HuH-7 (cell line): ENCODE measurements around the gene C19orf47.

ENCODE experiments used
- DNase-seq: peaks from one replicate; pipeline ENCODE4 v3.0.0; 2011; ENCODE audit warnings: low spot score

C19orf47 gene

DNA sequence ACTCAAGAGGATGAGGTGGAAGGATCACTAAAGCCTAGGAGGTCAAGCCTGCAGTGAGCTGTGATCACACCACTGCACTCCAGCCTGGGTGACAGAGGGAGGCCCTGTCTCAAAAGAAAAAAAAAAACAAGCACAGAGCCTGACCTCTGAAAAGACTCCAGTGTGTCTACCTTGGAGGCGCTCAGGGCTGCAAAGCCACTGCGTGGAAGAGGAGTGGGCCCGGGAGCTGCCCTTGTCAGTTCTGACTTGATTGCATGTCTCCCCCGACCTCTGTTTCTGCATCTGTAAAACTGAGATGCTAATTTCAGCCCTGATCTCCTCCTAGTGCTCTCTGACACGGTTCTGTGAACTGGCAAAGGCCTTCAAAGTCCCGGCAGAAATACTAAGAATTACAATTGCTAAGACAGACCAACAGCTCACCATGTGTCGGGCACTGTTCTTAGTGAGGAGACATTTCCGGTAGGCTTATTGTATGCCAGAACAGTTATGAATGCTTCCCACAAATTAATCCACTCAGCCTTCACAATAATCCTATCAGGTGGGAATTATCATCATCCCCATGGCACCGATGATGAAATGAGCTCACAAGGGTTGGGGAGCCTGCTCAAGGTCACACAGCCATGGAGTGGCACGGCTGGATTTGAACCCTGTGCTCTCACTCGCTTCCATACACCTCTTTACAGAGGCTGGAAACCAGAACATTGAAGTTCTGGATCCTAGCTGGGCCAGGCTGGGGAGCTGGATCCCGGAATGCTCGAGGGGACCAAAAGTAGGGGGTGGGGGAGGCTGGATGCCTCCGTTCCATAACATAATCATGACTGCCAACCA is 66.6 kb downstream of the C19orf47 start:
- no peak for DNase-seq

DNA sequence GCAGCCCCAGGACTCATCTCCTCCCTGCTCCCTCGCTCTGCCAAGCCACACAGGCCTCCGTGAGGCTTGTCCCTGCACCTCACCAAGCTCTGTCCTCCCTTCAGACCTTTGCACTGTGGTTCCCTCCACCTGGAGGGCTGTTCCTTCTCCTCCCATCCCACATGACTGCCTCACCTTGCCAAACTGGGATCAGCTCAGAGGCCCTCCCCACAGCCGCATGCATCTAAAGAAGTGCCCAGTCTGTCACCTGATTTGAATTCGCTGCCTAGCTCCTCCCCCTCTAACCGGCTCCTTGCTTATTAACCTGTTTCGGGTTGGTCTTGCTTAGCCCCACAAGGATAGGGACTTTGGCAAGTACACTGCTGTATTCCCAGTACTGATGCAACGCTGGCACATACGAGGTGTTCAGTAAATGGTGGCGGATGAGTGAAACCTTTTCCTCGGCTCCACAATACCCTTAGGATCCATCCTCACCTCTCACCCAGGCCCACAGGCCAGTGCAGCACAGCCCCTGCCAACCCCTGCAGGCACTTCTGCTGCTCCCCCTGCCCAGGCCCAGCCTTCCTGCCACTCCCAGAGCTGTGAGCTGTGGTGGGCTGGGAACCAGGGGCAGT is 67.5 kb downstream of the C19orf47 start:
- no peak for DNase-seq

DNA sequence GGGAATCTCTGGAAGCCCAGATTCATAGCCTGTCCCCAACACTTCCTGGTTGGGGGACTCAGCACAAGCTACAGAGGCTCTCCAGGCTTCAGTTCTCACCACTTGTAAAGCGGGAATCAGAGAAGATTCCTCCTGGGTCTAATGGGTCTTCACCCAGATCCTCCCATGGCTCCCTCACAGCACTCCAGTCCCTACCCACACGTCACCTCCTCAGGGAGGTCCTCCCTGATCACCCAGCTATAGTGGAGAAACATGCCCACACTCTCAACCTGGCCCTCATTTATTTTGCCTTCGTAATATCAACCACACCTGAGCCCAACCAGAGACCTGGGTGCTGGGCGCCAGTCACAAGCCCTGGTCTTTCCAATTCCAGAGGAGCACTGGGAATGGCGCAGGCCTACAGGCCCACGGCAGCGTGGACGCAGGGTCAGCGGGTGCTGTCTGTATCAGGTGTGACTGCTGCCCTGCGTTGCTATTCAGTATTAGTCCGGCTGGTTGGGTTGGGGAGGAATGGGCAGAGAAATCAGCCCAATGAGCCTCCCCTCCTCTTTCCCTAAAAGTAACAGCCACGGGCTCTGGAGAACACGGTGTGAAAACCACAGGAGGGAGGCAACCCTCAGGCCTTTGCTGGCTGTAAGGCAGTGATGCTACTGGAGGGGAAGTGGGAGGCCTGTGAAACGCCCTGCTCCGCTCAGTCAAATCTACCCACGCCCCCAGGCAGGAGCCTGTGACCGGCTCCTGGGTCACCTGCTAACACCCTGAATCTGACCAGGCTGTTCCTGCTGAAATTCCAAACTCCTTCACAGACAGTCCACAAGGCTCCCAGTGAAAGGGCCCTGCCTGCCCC is 68.2 kb downstream of the C19orf47 start:
- no peak for DNase-seq

DNA sequence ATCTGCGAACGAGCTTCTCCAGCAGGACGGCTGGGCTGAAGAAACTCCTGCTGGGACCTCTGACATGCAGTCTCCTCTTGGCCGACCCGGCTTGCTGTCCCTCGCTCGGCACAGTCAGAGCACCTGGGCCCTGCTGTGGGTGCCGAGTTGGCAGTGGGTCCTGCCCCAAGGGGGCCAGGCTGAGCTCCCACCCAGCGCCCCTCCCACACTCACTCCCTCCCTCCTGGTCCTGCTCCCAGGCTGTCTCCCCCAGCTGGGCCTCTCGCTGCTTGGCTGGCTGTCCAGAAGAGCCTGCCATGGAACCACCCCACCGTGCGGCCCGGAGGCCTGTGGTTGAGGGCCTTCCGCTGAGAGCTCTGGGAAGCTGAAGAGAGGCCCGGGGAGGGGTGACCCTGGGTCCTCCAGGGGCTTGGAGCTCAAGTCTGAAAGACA is 69.1 kb downstream of the C19orf47 start:
- DNase-seq: no peak

DNA sequence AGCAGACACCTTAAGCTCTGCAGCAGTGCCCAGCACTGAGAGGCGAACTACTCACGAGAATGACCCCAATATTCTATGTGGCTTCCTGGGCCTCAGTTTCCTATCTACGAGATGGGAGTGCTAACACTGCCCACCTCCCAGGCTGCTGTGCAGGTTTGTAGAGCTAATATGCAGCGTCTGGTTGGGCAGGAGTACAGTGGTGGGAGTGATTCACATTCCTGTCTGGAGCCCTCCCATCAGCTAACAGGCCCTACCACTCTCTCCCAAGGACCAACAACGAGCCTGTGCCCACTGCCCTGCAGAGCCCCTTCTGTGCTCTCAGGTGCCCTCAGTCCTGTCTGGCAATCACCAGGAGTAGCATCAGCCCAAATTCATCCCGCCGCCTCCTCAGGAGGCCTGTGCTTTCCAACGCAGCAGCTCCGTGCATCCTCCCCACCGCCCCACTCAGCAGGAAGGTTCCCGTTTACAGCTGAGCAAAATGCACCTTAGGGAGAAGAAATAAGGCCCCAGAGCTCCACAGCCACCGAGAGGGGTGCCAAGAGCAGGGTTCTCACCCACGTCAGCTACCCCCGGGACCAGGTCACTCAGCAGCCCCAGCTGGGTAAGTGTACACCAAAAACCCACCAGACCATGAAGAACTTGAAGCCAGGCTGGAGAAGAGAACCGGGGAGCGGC is 69.7 kb downstream of the C19orf47 start:
- no peak for DNase-seq

DNA sequence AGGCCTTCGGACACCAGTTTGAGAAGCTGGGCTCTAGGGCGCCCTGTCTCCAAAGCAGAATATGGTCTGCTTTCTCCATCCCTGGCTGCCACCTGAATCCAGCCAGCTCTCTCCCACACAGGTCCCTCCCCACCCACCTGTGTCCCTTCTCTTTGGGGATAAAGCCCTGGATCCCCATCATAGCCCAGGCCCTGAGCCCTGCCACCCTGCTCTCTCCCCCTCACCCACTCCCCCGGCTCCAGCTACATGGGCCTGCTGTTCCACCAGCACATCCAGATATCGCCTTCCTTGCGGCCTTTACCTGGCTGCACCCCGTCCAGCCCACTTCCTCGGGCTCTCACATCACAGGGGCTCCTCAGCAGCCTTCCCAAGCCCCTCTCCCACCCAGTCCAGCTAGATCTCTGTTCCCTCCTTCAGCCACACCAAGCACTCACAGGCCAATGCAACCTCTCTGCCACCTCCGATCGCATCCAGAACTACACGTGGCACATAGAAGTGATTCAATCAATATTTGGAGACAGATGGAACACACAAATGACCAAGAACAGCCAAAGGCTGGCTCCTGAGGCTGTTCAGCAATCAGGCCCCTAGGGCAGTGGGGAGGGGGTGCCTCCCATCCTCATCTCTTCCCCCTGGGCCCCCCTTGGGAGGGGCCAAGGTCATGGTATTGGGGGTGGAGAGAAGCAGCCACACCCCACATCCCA is 70.7 kb downstream of the C19orf47 start:
- no peak for DNase-seq

DNA sequence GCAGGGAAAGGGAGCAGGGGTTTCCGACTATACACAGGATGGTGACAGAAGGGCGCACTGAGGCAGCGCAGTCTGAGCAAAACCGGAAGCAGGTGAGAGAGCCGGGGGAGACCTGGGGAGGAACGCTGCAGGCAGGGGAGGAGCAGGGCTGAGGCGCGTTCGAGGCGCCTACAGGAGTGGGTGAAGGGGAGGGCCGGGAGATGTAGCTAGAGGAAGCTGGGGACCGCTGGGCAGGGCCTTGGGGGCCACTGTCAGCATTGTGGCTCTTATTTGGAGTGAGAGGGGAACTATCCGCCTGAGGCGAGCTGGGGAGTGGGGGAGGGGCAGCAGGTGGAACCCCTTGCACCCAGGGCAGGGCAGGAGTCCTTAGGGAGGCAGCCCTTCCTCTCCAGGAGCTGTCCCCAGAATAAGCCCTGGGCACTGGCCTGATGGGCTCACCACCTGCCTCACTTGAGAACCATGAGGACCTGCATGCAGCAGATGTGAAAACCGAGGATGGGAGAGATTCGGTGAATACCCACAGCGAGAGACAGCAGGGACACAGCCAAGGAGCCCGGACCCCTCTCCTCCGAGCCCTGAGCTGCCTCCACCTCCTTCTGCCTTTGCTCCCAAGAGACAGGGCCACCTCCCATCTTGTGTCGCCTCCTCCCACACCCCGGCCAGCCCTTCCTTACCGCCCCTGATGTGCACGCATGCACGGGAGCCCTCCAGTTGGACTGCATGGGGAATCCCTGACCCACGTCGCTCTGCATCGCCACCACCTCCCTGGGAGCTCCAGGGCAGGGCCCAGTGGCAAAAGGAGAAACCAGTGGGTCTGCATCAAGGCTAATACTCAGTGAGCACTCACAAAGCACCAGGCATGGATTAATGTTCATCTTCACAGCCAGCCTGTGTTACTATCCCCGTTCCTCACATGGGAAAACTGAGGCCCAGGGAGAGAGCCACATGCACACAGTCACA is 73.3 kb downstream of the C19orf47 start:
- no peak for DNase-seq

DNA sequence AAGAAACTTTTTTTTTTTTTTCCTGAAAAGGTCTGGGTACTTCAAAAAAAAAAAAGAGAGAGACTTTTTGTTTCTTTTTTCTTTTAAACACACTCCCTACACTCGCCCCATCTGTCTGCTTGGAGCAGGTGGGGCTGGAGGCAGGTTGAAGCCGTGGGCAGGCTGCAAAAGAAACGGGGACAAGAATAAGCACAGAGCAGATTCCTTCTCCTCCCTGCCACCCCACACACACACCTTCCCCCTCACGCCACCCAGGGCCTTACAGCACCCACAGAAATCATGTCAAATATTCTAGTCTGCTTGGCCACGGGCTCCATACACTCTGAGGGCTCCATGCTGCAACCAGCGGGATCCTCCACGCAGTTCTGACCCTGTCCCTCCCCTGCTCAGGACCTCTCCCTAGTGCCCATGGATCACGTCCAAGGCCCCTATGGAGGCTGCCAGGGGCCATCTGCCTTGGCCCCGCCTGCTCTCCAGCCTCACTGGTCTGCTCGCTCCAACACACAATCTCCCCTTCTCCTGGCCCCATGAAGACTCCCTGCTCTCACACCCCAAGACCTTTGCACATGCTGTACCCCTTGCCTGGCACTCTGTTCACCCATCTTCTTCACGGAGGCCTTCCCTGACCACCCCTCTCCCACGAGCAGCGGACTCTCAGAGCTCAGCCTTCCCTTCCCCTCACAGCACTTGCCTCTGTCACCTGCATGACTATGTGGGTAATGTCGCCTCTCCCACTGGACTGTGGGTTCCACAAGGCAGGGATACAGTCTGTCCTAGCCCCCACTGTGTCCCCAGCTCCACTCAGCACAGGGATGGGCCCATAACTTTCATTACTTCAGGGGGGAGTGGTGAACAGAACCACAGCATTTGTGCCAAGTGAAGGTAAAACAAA is 74.5 kb downstream of the C19orf47 start:
- DNase-seq: no peak

DNA sequence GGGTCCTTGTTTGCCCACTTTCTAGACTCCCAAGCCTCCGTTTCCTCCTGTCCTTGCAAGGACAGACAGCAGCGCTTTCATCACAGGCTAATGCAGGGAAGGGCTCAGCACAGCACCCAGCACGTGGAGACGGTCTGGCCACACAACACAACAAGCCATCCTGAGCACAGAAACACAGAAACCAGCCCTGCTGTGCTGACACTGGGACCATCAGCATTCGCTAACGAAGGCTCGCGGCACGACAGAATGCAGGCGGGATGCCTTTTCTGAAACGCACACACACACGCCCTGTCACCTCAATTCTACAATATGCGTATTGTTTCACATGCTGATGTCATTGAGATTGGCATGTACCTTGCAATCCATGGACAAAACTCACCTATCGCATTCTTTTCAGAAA is 75.9 kb downstream of the C19orf47 start:
- no peak for DNase-seq

DNA sequence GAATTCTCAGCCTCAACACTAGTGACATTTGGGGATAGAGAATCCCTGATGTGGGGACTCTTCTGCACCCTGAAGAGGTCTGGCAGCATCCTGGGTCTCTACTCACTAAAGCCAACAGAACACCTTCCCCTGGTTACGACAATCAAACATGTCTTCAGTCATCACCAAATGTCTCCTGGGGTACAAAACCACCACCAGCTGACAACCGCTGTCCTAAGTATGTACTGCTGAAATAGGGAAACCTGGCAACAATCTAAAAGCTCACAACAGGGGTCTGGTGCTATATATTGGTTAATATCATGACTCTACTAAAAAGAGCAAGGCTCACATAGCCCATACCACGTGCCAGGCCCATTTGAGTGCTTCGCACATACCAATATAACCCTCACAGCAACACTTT is 76.5 kb downstream of the C19orf47 start:
- no peak for DNase-seq

DNA sequence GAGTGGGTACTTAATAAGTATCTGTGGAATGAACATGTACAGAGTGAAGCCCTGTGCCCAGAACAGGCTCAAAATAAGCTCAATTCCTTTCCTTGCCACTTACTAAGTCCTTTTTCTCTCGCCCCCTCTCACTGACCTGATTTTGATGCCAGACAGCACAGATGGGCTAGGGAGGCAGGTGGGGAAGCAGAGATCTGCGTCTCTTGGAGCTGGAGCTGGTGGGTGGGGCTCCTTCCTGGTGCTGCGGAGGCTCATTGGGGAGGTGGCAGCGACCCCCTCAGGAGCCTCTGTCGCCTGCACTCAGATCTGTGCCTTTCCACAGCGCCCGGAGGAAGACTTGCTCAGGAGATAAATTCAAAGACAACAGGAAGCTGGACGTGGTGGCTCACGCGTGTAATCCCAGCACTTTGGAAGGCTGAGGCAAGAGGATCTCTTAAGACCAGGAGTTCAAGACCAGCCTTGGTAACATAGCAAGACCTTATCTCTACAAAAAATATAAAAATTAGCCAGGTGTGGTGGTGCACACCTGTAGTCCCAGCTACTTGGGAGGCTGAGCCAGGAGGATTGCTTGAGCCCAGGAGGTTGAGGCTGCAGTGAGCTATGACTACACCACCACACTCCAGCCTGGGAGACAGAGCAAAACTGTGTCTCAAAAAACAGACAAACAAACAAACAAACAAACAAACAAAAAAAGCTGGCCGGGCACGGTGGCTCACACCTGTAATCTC is 77.7 kb downstream of the C19orf47 start:
- no peak for DNase-seq
